K562 (cell line): ENCODE data around the gene RBBP7. TPM values are rescaled to one million over a fixed set of nuclear protein-coding genes. Genes with fewer than 3 reads are reported as not detected.

Experiments used
- ATF7 ChIP-seq: fragments of 450-650 bp; IDR thresholded peaks from 2 replicates; pipeline ENCODE4 v1.7.1; 2014; ENCODE audit warnings: mild to moderate bottlenecking, moderate library complexity
- CEBPB ChIP-seq: fragments of 450-650 bp; IDR thresholded peaks from 2 replicates; pipeline ENCODE4 v1.6.1; 2016; ENCODE audit warnings: missing genetic modification characterization, missing compliant biosample characterization
- FOXK1 ChIP-seq: sonication (generic); formaldehyde crosslinking; IDR thresholded peaks from 2 replicates; pipeline ENCODE4 v1.8.0; 2022; ENCODE audit warnings: missing genetic modification reagents, mild to moderate bottlenecking, borderline replicate concordance
- GATA2 ChIP-seq: sonication (generic); formaldehyde crosslinking; IDR thresholded peaks from 2 replicates; pipeline ENCODE4 v1.4.0; 2020; ENCODE audit warnings: mild to moderate bottlenecking, missing genetic modification reagents
- HSF4 ChIP-seq: fragments of 250-450 bp; sonication (Bioruptor Pico); IDR thresholded peaks from 2 replicates; pipeline ENCODE4 v2.1.2; 2022; ENCODE audit warnings: mild to moderate bottlenecking, moderate library complexity, borderline replicate concordance
- IRF2 ChIP-seq: sonication (generic); formaldehyde crosslinking; IDR thresholded peaks from 2 replicates; pipeline ENCODE4 v1.8.1; 2022; ENCODE audit warnings: mild to moderate bottlenecking, missing genetic modification reagents
- KAT7 ChIP-seq: sonication (generic); formaldehyde crosslinking; IDR thresholded peaks from 2 replicates; pipeline ENCODE4 v1.8.0; 2022; ENCODE audit warnings: missing genetic modification reagents, mild to moderate bottlenecking, borderline replicate concordance
- MCM5 ChIP-seq: fragments of 450-650 bp; IDR thresholded peaks from 2 replicates; pipeline ENCODE4 v1.6.1; 2016; ENCODE audit warnings: low read depth
- MNT ChIP-seq, 2 experiments: fragments of 450-650 bp; conservative IDR thresholded peaks; 2 replicates each; pipeline ENCODE4 v1.6.1; 2017; ENCODE audit warnings: mild to moderate bottlenecking in 2 of 2, moderate library complexity in 2 of 2
- NONO ChIP-seq, 2 experiments: fragments of 200-400 bp in 1 of 2; fragments of 450-650 bp in 1 of 2; formaldehyde crosslinking in 1 of 2; IDR thresholded peaks; 2 replicates each; pipeline ENCODE4 v1.6.1; 2017; ENCODE audit warnings: low read depth in 2 of 2, mild to moderate bottlenecking in 2 of 2, moderate library complexity in 2 of 2, low read length in 1 of 2
- PHF8 ChIP-seq: fragments of 200-600 bp; sonication (generic); IDR thresholded peaks from 2 replicates; pipeline ENCODE4 v1.6.1; 2012; ENCODE audit warnings: mixed run types, mild to moderate bottlenecking, inconsistent platforms, low read length, moderate library complexity, borderline replicate concordance
- PML ChIP-seq: IDR thresholded peaks from 2 replicates; pipeline ENCODE4 v1.6.1; 2012; ENCODE audit warnings: low read length, inconsistent platforms
- POLR2AphosphoS2 ChIP-seq: IDR thresholded peaks from 2 replicates; pipeline ENCODE4 v1.6.1; 2012; ENCODE audit warnings: low read length, improper control_type of control experiment
- POLR3G ChIP-seq: IDR thresholded peaks from 2 replicates; pipeline ENCODE4 v1.6.1; 2011; ENCODE audit not compliant: insufficient read length, insufficient replicate concordance; ENCODE audit errors: extremely low read depth
- RBFOX2 ChIP-seq: fragments of 200-400 bp; formaldehyde crosslinking; IDR thresholded peaks from 2 replicates; pipeline ENCODE4 v1.6.1; 2017; ENCODE audit warnings: low read depth, mild to moderate bottlenecking, low read length, moderate library complexity
- TFAP4 ChIP-seq: sonication (generic); formaldehyde crosslinking; IDR thresholded peaks from 2 replicates; pipeline ENCODE4 v1.8.0; 2022; ENCODE audit warnings: missing genetic modification reagents, mild to moderate bottlenecking, moderate library complexity, borderline replicate concordance
- TOE1 ChIP-seq, 2 experiments: fragments of 450-650 bp in 1 of 2; sonication (generic) in 1 of 2; formaldehyde crosslinking in 1 of 2; IDR thresholded peaks; 2 replicates each; pipeline versions ENCODE4 v1.7.1 to v1.8.0; 2016 to 2022; ENCODE audit warnings: borderline replicate concordance in 2 of 2, mild to moderate bottlenecking in 2 of 2, antibody characterized with exemption in 1 of 2, inconsistent platforms in 1 of 2, low read depth in 1 of 2, missing genetic modification reagents in 1 of 2, moderate library complexity in 1 of 2
- XRCC3 ChIP-seq: fragments of 450-650 bp; IDR thresholded peaks from 2 replicates; pipeline ENCODE4 v1.6.1; 2017; ENCODE audit warnings: mild to moderate bottlenecking, moderate library complexity
- ZNF507 ChIP-seq: conservative IDR thresholded peaks from 2 replicates; pipeline ENCODE4 v1.6.1; 2017; ENCODE audit warnings: missing genetic modification characterization, missing compliant biosample characterization
- ZNF592 ChIP-seq: fragments of 450-650 bp; IDR thresholded peaks from 2 replicates; pipeline ENCODE4 v1.6.1; 2017; ENCODE audit warnings: antibody characterized with exemption, mild to moderate bottlenecking
- ZNF696 ChIP-seq: fragments of 250-450 bp; sonication (Bioruptor Pico); conservative IDR thresholded peaks from 2 replicates; pipeline ENCODE4 v1.4.0; 2020; ENCODE audit warnings: mild to moderate bottlenecking, moderate library complexity
- polyA plus RNA-seq, 8 experiments: library from polyadenylated mRNA; depleted of rRNA in 4 of 8; stranded (reverse) in 5 of 8; unstranded in 3 of 8; fragments of >200 nt; fragmentation: Nextera tagmentation in 2 of 8; fragmentation: Illumina TruSeq in 1 of 8; extraction: Ambion mirVana in 2 of 8; extraction: Trizol in 1 of 8; gene quantifications; 2 replicates each; pipeline versions ENCODE4 v1.2.1 to v1.2.3, GENCODE V29; 2011 to 2014; ENCODE audit warnings: inconsistent platforms in 1 of 8, missing spikeins in 1 of 8
- total RNA-seq, 7 experiments: library from RNA; depleted of rRNA in 6 of 7; stranded (reverse); fragments of >200 nt in 6 of 7; fragmentation: Illumina TruSeq in 2 of 7; extraction: Trizol in 2 of 7; gene quantifications; 2 replicates each; pipeline versions ENCODE4 v1.2.1 to v1.2.3, GENCODE V29; 2011 to 2021; ENCODE audit warnings: low replicate concordance in 1 of 7

Gene RBBP7
- total and polyA plus RNA-seq, 9 of the 15 experiments (the other 6 are each of a cell fraction or from before 2014, with no cell fraction given): 79.0 to 364 (median 182) TPM

- TF ChIP-seq PHF8: no peak
- TF ChIP-seq RBFOX2: peak; percentile 69
- no peak for TF ChIP-seq CEBPB
- no peak for TF ChIP-seq XRCC3
- TF ChIP-seq GATA2: no peak
- peak; percentile 62 for TF ChIP-seq TFAP4
- TF ChIP-seq IRF2 (CRISPR knock-in tag): no peak
- TF ChIP-seq ZNF507 (tag): no peak
- TF ChIP-seq ATF7: no peak
- no peak for TF ChIP-seq FOXK1 (CRISPR knock-in tag)
- TF ChIP-seq ZNF592: no peak
- no peak for TF ChIP-seq HSF4 (CRISPR knock-in tag)
- no peak for TF ChIP-seq KAT7 (CRISPR knock-in tag)
- TF ChIP-seq MNT (conservative IDR thresholded peaks at IDR 0.05): peak; percentile 26 to 51; a peak in 1 of 4 replicates
- no peak for TF ChIP-seq POLR2AphosphoS2
- TF ChIP-seq PML: no peak
- no peak for TF ChIP-seq TOE1 (IDR thresholded peaks at IDR 0.05; ENCODE audit: borderline replicate concordance)
- no peak for TF ChIP-seq TOE1 (CRISPR knock-in tag; IDR thresholded peaks at IDR 0.05; ENCODE audit: borderline replicate concordance, low read depth)
- TF ChIP-seq ZNF696: no peak
- no peak for TF ChIP-seq POLR3G
- no peak for TF ChIP-seq NONO (IDR thresholded peaks at IDR 0.05; ENCODE audit: low read depth in 2 of 2, low read length in 1 of 2)
- TF ChIP-seq MCM5: no peak
Observed at GRCh38 chrX:16869393-16870094, 618 bp downstream of the RBBP7 start (continued).
